Endothelial cell of umbilical vein (primary cell): ENCODE data around the gene VRK1. TPM values are rescaled to one million over a fixed set of nuclear protein-coding genes. Genes with fewer than 3 reads are reported as not detected.

Source experiments
- BruUV-seq: library from RNA; stranded (reverse); fragments of 400-500 nt; replicated peaks from 2 replicates; lab custom pipeline; 2021; lab: Mats Ljungman, UMichigan
- CTCF ChIA-PET: fragments of 300-600, 350-600 bp; sonication (Branson Sonifier 250); formaldehyde crosslinking; loops from one replicate; lab custom pipeline; 2021; ENCODE audit warnings: antibody characterized with exemption, inconsistent platforms; lab: Charles Lee
- POLR2A ChIA-PET: fragments of 300-600, 350-600 bp; sonication (Branson Sonifier 250); formaldehyde crosslinking; loops from one replicate; lab custom pipeline; 2021; ENCODE audit warnings: antibody characterized with exemption, inconsistent platforms; lab: Charles Lee
- DNase-seq: peaks from one replicate; pipeline ENCODE4 v3.0.0-alpha.2; 2011; ENCODE audit warnings: low read depth, low spot score
- FAIRE-seq: peaks from 2 replicates; lab custom pipeline; 2011; peaks lifted over from hg19 to GRCh38; lab: Jason Lieb, UNC
- H2AFZ ChIP-seq: 2 replicates; pipeline ENCODE4 v1.6.0; 2012; ENCODE audit warnings: low read depth, low read length, control low read depth, inconsistent platforms
- H3K27ac ChIP-seq: 2 replicates; pipeline ENCODE4 v1.5.1; 2011; ENCODE audit warnings: low read depth, mild to moderate bottlenecking, control low read depth, low read length, moderate library complexity; ENCODE audit not compliant: insufficient read depth
- H3K27me3 ChIP-seq, 2 experiments: 2 replicates each; pipeline versions ENCODE4 v1.6.0 to v1.6.1; 2011; ENCODE audit warnings: low read length in 2 of 2, mixed read lengths in 1 of 2; ENCODE audit not compliant: control insufficient read depth in 2 of 2, insufficient read depth in 2 of 2
- H3K36me3 ChIP-seq, 2 experiments: 2 replicates in 1 of 2; 3 replicates in 1 of 2; pipeline ENCODE4 v1.5.1; 2011; ENCODE audit warnings: low read length in 2 of 2, mild to moderate bottlenecking in 1 of 2, moderate library complexity in 1 of 2; ENCODE audit not compliant: control insufficient read depth in 2 of 2, insufficient read depth in 2 of 2; ENCODE audit errors: extremely low read depth in 1 of 2
- H3K4me1 ChIP-seq: 3 replicates; pipeline ENCODE4 v1.5.1; 2011; ENCODE audit warnings: mild to moderate bottlenecking, low read length; ENCODE audit not compliant: control insufficient read depth, insufficient read depth; ENCODE audit errors: extremely low read depth
- H3K4me2 ChIP-seq: 2 replicates; pipeline ENCODE4 v1.6.1; 2011; ENCODE audit warnings: low read length, control low read depth, mixed read lengths; ENCODE audit not compliant: insufficient read depth
- H3K4me3 ChIP-seq, 3 experiments: fragments of 200-600 bp in 1 of 3; sonication (generic), shearing (Covaris generic) in 1 of 3; replicated peaks in 1 of 3; 2 replicates each; pipeline ENCODE4 v1.5.1; 2011 to 2016; ENCODE audit warnings: control low read depth in 3 of 3, low read length in 3 of 3, mild to moderate bottlenecking in 2 of 3, inconsistent platforms in 1 of 3, low read depth in 1 of 3, moderate library complexity in 1 of 3; ENCODE audit not compliant: insufficient read depth in 1 of 3
- H3K79me2 ChIP-seq: 2 replicates; pipeline ENCODE4 v1.6.0; 2012; ENCODE audit warnings: low read length, inconsistent platforms; ENCODE audit not compliant: control insufficient read depth, insufficient read depth
- H3K9ac ChIP-seq: replicated peaks from 2 replicates; pipeline ENCODE3; 2011; ENCODE audit warnings: low read length, control low read depth; ENCODE audit not compliant: insufficient read depth; ENCODE audit errors: extremely low read depth
- H3K9me1 ChIP-seq: replicated peaks from 3 replicates; pipeline ENCODE4 v1.6.0; 2011; ENCODE audit warnings: mild to moderate bottlenecking, low read length; ENCODE audit not compliant: control insufficient read depth, insufficient read depth; ENCODE audit errors: extremely low read depth
- H3K9me3 ChIP-seq: replicated peaks from 2 replicates; pipeline ENCODE4 v1.5.1; 2012; ENCODE audit warnings: low read length, inconsistent platforms; ENCODE audit not compliant: control insufficient read depth, insufficient read depth
- H4K20me1 ChIP-seq: replicated peaks from 2 replicates; pipeline ENCODE3; 2011; ENCODE audit warnings: mild to moderate bottlenecking, low read length; ENCODE audit not compliant: control insufficient read depth, insufficient read depth; ENCODE audit errors: extremely low read depth
- CTCF ChIP-seq, 2 donors: IDR thresholded peaks; 1 replicate in 1 of 2; 2 replicates in 1 of 2; pipeline ENCODE4 v1.5.1; 2011; ENCODE audit warnings: low read length in 2 of 2, mild to moderate bottlenecking in 2 of 2, moderate library complexity in 2 of 2, control low read depth in 1 of 2, inconsistent platforms in 1 of 2, low read depth in 1 of 2; ENCODE audit not compliant: insufficient read depth in 1 of 2; ENCODE audit errors: extremely low read depth in 1 of 2
- EZH2 ChIP-seq: IDR thresholded peaks from 2 replicates; pipeline ENCODE4 v1.6.1; 2012; ENCODE audit warnings: borderline replicate concordance, low read depth, mild to moderate bottlenecking, moderate library complexity, low read length, inconsistent platforms; ENCODE audit not compliant: severe bottlenecking
- FOS ChIP-seq: IDR thresholded peaks from 2 replicates; pipeline ENCODE4 v1.6.1; 2011; ENCODE audit warnings: mild to moderate bottlenecking, low read length, moderate library complexity, borderline replicate concordance; ENCODE audit not compliant: insufficient read depth
- GATA2 ChIP-seq: IDR thresholded peaks from 2 replicates; pipeline ENCODE4 v1.7.0; 2011; ENCODE audit warnings: low read depth, mild to moderate bottlenecking, moderate library complexity, mixed read lengths, low read length; ENCODE audit not compliant: insufficient read length, insufficient read depth
- JUN ChIP-seq: IDR thresholded peaks from 2 replicates; pipeline ENCODE4 v1.6.1; 2011; ENCODE audit warnings: borderline replicate concordance, low read depth; ENCODE audit not compliant: insufficient read length, insufficient read depth
- MYC ChIP-seq: IDR thresholded peaks from one replicate; pipeline ENCODE4 v1.6.1; 2011; ENCODE audit warnings: mild to moderate bottlenecking, low read depth, low read length
- POLR2A ChIP-seq: IDR thresholded peaks from 2 replicates; pipeline ENCODE4 v1.6.1; 2012; ENCODE audit warnings: low read depth, mild to moderate bottlenecking, control low read depth, low read length
- POLR2AphosphoS5 ChIP-seq: IDR thresholded peaks from 2 replicates; pipeline ENCODE4 v1.6.1; 2012; ENCODE audit warnings: low read depth, mild to moderate bottlenecking, control low read depth, low read length, moderate library complexity; ENCODE audit not compliant: insufficient read depth
- dilution Hi-C: fragments of 300-500 bp; cut with MboI; formaldehyde crosslinking; loops from one replicate; pipeline ENCODE4 v1.15.0; 2019; ENCODE audit warnings: low sequenced_read_pairs; ENCODE audit not compliant: extremely low pct_ligation_motif_present
- intact Hi-C: fragments of 100-400 bp; cut with micrococcal nuclease; formaldehyde crosslinking; loops from one replicate; pipeline ENCODE4 v1.10.0; 2022
- polyA plus RNA-seq, 4 experiments: library from polyadenylated mRNA; depleted of rRNA in 3 of 4; stranded (reverse) in 3 of 4; unstranded in 1 of 4; fragments of >200 nt; gene quantifications; 2 replicates each; pipeline versions ENCODE4 v1.2.1 to v1.2.3, GENCODE V29; 2011 to 2012; ENCODE audit warnings: missing spikeins in 1 of 4
- total RNA-seq: library from RNA; stranded (reverse); gene quantifications from 2 replicates; pipeline ENCODE4 v1.2.3, GENCODE V29; 2021
- TF ChIP-seq, protein P1 (sequence below): IDR thresholded peaks from 2 replicates; pipeline ENCODE4 v1.6.1; 2011; ENCODE audit not compliant: insufficient read depth, insufficient read length

The VRK1 gene
- total and polyA plus RNA-seq, 2 donors (not counting 3 experiments of a cell fraction or from before 2014, with no cell fraction given) = 7.1 to 31.7 TPM

DNA sequence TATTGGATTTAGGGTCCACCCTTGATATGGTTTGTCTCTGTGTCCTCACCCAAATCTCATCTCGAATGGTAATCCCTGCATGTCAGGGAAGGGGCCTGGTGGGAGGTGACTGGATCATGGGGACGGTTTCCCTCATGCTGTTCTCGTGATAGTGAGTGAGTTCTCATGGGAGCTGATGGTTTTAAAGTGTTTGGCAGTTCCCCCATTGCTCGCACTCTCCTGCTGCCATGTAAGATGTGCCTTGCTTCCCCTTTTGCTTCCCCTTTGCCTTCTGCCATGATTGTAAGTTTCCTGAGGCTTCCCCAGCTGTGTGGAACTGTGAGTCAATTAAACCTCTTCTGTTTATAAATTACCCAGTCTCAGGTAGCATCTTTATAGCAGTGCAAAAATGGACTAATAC lies 118.3 kb downstream of the VRK1 start:
- no peaks in the 10 kb centered on the region for H3K9me3 ChIP-seq
- ChIA-PET POLR2A (no interaction called here), CTCF (no interaction called here)
- H3K79me2 ChIP-seq = no peaks in the 10 kb centered on the region
- H4K20me1 ChIP-seq = no peaks in the 10 kb centered on the region
- H2AFZ ChIP-seq = no peak overlapping the region
- no TSS peak for BruUV-seq
- TF ChIP-seq GATA2 (no peak), FOS (no peak), POLR2AphosphoS5 (no peak), CTCF (IDR thresholded peaks at IDR 0.05; ENCODE audit: extremely low read depth in 1 of 2, insufficient read depth in 1 of 2, low read depth in 1 of 2, low read length in 2 of 2) (no peak)
- TF ChIP-seq, protein P1, sequence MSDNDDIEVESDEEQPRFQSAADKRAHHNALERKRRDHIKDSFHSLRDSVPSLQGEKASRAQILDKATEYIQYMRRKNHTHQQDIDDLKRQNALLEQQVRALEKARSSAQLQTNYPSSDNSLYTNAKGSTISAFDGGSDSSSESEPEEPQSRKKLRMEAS = no peak
- FAIRE-seq (no peak), DNase-seq (no peak)
- no peaks in the 10 kb centered on the region for H3K36me3 ChIP-seq
- no peak overlapping the region for H3K4me2 ChIP-seq
- no peaks in the 10 kb centered on the region for H3K27me3 ChIP-seq
- dilution Hi-C loops (no loop called here), intact Hi-C loops (no loop called here)
- no peak overlapping the region for H3K9ac ChIP-seq
- no peak overlapping the region for H3K27ac ChIP-seq
- H3K9me1 ChIP-seq = no peaks in the 10 kb centered on the region
- no peaks in the 10 kb centered on the region for H3K4me1 ChIP-seq
- no peak overlapping the region for H3K4me3 ChIP-seq

- no peak overlapping the region for H3K27ac ChIP-seq
- H4K20me1 ChIP-seq = no peaks in the 10 kb centered on the region
- no peak overlapping the region for H3K4me3 ChIP-seq
- no peak overlapping the region for H3K4me2 ChIP-seq
- no TSS peak for BruUV-seq
- ChIA-PET POLR2A (no interaction called here), CTCF (no interaction called here)
- DNase-seq = no peak
- no peaks in the 10 kb centered on the region for H3K27me3 ChIP-seq
- no peak for FAIRE-seq
- TF ChIP-seq MYC = no peak
- TF ChIP-seq JUN = no peak
- TF ChIP-seq EZH2 = no peak
- no peak for TF ChIP-seq CTCF (IDR thresholded peaks at IDR 0.05; ENCODE audit: extremely low read depth in 1 of 2, insufficient read depth in 1 of 2, low read depth in 1 of 2, low read length in 2 of 2)
- no peak for TF ChIP-seq POLR2AphosphoS5
- no peak for TF ChIP-seq GATA2
- no peak for TF ChIP-seq POLR2A
- H3K36me3 ChIP-seq = no peaks in the 10 kb centered on the region
- no peak overlapping the region for H3K9ac ChIP-seq
- no peaks in the 10 kb centered on the region for H3K4me1 ChIP-seq
- intact Hi-C loops = no loop called here
- dilution Hi-C loops = no loop called here
- H3K9me1 ChIP-seq = no peaks in the 10 kb centered on the region
- H2AFZ ChIP-seq = no peak overlapping the region
- no peaks in the 10 kb centered on the region for H3K9me3 ChIP-seq
- H3K79me2 ChIP-seq = no peaks in the 10 kb centered on the region
These were observed 119.6 kb downstream of the VRK1 start for GRCh38 chr14:96916751-96917150.
